GM03348 (cell line): Measurements from ENCODE around the gene GNG5.
"Not testable (repeated sequence)": the region's sequence is repeated elsewhere in the genome, so short reads cannot be mapped to it uniquely, and the experiment has no call there.

Experiments
- DNase-seq: peaks from one replicate; pipeline ENCODE4 v3.0.0; 2012; ENCODE audit warnings: low spot score

Gene GNG5

GRCh38 chr1:84488107-84488506 is 18.3 kb downstream of the GNG5 start:
- DNase-seq = no peak

- DNase-seq = no peak
Observed at GRCh38 chr1:84481317-84481716, 25.1 kb downstream of the GNG5 start.

GRCh38 chr1:84480650-84481049 is 25.7 kb downstream of the GNG5 start:
- no peak for DNase-seq

GRCh38 chr1:84479998-84480397 is 26.4 kb downstream of the GNG5 start:
- no peak for DNase-seq

- DNase-seq = peak; percentile 87
Observed at GRCh38 chr1:84478876-84479868, 27.2 kb downstream of the GNG5 start, which contains the start of gene RPF1. Gene RPF1, plus strand, starts transcription at chr1:84479266. Its CDS starts 16 bp downstream, at chr1:84479282.

- DNase-seq = no peak
Observed at GRCh38 chr1:84476225-84476624, 30.2 kb downstream of the GNG5 start.

- DNase-seq = no peak
Observed at GRCh38 chr1:84467298-84467697, 39.1 kb downstream of the GNG5 start.

GRCh38 chr1:84462118-84462517 is 44.3 kb downstream of the GNG5 start:
- no peak for DNase-seq

- DNase-seq = no peak
Observed at GRCh38 chr1:84452436-84452835, 53.9 kb downstream of the GNG5 start.

- no peak for DNase-seq
Observed at GRCh38 chr1:84450910-84451309, 55.5 kb downstream of the GNG5 start.

GRCh38 chr1:84448704-84449103 is 57.7 kb downstream of the GNG5 start:
- DNase-seq = not testable (repeated sequence)
